Glutamatergic neuron (in vitro differentiated cells): ENCODE measurements around the gene PLXDC1. TPM values are rescaled to one million over a fixed set of nuclear protein-coding genes. Genes with fewer than 3 reads are reported as not detected.

Experiments used
- DNase-seq: peaks from one replicate; pipeline ENCODE4 v3.0.0; 2022
- H3K27ac Mint-ChIP-seq: one replicate; pipeline ENCODE4 v1.8.0; 2020; ENCODE audit warnings: mild to moderate bottlenecking, mixed read lengths, inconsistent platforms; ENCODE audit not compliant: unreplicated experiment
- H3K27me3 Mint-ChIP-seq: one replicate; pipeline ENCODE4 v1.8.0; 2020; ENCODE audit warnings: mild to moderate bottlenecking, moderate library complexity, mixed read lengths, inconsistent platforms; ENCODE audit not compliant: unreplicated experiment
- H3K36me3 Mint-ChIP-seq: one replicate; pipeline ENCODE4 v1.8.0; 2020; ENCODE audit warnings: mild to moderate bottlenecking, mixed read lengths, inconsistent platforms; ENCODE audit not compliant: unreplicated experiment
- H3K4me1 Mint-ChIP-seq: one replicate; pipeline ENCODE4 v1.8.0; 2020; ENCODE audit warnings: mild to moderate bottlenecking, low read depth, mixed read lengths, inconsistent platforms; ENCODE audit not compliant: unreplicated experiment
- H3K4me3 Mint-ChIP-seq: one replicate; pipeline ENCODE4 v1.8.0; 2020; ENCODE audit warnings: mild to moderate bottlenecking, mixed read lengths, inconsistent platforms; ENCODE audit not compliant: unreplicated experiment
- H3K9me3 Mint-ChIP-seq: one replicate; pipeline ENCODE4 v1.8.0; 2020; ENCODE audit warnings: mild to moderate bottlenecking, moderate library complexity, mixed read lengths, inconsistent platforms; ENCODE audit not compliant: unreplicated experiment
- total RNA-seq: library from RNA; stranded (reverse); fragmentation: NEBNext Ultra II Directional; extraction: Animal tissue kit (Norgen Biotek cat#: 25700); gene quantifications from one replicate; pipeline ENCODE4 v1.2.1, GENCODE V29; 2021; ENCODE audit not compliant: unreplicated experiment
- TF ChIP-seq, protein P1 (sequence below): fragments of 200-600 bp; sonication (generic); IDR thresholded peaks from one replicate; pipeline ENCODE4 v1.5.0; 2021; ENCODE audit not compliant: partially characterized antibody, unreplicated experiment

The PLXDC1 gene
- total RNA-seq, 1 donor from 2014 or later, result not detected

DNA sequence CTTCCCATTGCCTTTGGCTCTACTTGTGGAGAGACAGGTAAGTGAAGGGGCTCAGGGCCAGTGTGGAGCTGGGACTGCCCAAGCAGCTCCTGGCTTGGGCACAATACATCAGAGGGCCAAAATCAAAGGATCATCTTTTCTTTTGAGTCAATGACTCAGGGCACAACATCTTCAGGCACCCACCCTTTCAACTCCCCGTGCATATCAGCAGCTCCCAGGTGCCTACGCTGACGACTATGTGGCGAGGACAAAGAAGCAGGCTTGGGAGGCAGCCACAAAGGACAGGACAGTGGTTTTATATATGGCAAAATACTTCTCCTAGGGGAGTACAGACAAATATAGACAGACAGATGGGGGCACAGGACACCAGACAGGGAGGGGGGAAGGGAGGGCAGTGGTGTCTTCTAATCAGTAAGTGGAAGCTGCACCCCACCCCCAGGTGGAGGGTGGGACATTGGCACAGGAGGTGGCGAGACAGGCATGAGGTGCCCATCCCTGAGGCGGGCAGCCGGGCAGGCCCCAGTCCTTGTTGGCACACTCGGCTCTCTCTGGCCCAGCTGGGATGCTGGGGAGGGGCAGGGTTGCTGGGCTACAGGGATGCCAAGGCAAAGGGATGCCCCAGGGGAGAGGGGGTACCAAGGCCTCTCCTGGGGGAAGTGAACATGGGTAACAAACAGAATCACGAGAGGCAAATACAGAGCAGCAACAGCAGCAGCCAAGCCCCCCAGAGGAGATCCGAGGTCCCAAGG, 22.3 kb upstream of the PLXDC1 start:
- peaks cover 7% of the 10 kb centered on the region for H3K36me3 Mint-ChIP-seq
- no peak overlapping the region for H3K4me3 Mint-ChIP-seq
- no peak for DNase-seq
- TF ChIP-seq, protein P1, sequence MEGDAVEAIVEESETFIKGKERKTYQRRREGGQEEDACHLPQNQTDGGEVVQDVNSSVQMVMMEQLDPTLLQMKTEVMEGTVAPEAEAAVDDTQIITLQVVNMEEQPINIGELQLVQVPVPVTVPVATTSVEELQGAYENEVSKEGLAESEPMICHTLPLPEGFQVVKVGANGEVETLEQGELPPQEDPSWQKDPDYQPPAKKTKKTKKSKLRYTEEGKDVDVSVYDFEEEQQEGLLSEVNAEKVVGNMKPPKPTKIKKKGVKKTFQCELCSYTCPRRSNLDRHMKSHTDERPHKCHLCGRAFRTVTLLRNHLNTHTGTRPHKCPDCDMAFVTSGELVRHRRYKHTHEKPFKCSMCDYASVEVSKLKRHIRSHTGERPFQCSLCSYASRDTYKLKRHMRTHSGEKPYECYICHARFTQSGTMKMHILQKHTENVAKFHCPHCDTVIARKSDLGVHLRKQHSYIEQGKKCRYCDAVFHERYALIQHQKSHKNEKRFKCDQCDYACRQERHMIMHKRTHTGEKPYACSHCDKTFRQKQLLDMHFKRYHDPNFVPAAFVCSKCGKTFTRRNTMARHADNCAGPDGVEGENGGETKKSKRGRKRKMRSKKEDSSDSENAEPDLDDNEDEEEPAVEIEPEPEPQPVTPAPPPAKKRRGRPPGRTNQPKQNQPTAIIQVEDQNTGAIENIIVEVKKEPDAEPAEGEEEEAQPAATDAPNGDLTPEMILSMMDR, result no peak
- H3K4me1 Mint-ChIP-seq, result peaks cover 14% of the 10 kb centered on the region
- H3K27ac Mint-ChIP-seq, result no peak overlapping the region
- H3K9me3 Mint-ChIP-seq, result peaks cover 8% of the 10 kb centered on the region
- H3K27me3 Mint-ChIP-seq, result peaks cover 8% of the 10 kb centered on the region

DNA sequence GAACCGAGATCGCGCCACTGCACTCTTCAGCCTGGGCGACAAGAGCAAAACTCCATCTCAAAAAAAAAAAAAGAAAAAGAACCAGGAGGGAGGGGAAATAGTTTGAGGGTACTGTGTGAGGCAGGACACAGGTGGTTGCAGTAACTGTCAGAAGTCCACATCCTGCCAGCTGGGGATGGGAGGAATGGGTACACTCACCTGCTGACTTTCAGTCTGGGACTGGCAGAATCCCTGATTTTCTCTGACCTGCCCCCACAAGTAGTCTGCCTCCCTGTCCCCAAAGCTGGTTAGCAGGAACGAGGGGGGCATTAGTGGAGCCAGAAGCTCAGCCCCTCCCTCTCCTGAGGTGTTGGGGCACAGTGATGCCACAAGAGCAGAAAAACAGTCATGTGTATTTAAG, 21.6 kb upstream of the PLXDC1 start:
- H3K4me1 Mint-ChIP-seq, result peaks cover 14% of the 10 kb centered on the region
- no peak for DNase-seq
- TF ChIP-seq, protein P1, result no peak
- no peak overlapping the region for H3K4me3 Mint-ChIP-seq
- no peak overlapping the region for H3K27ac Mint-ChIP-seq
- peaks cover 6% of the 10 kb centered on the region for H3K36me3 Mint-ChIP-seq
- H3K9me3 Mint-ChIP-seq, result peaks cover 8% of the 10 kb centered on the region
- peaks cover 8% of the 10 kb centered on the region for H3K27me3 Mint-ChIP-seq

- TF ChIP-seq, protein P1, result no peak
- H3K4me1 Mint-ChIP-seq, result peaks cover 21% of the 10 kb centered on the region
- no peak for DNase-seq
- H3K27ac Mint-ChIP-seq, result no peak overlapping the region
- H3K4me3 Mint-ChIP-seq, result no peak overlapping the region
- H3K9me3 Mint-ChIP-seq, result peaks cover 8% of the 10 kb centered on the region
- no peaks in the 10 kb centered on the region for H3K36me3 Mint-ChIP-seq
- H3K27me3 Mint-ChIP-seq, result peaks cover 8% of the 10 kb centered on the region
Measured at GRCh38 chr17:39171933-39172332, 20.5 kb upstream of the PLXDC1 start.

- no peaks in the 10 kb centered on the region for H3K36me3 Mint-ChIP-seq
- H3K9me3 Mint-ChIP-seq, result peaks cover 8% of the 10 kb centered on the region
- TF ChIP-seq, protein P1, result no peak
- peaks cover 8% of the 10 kb centered on the region for H3K27me3 Mint-ChIP-seq
- H3K27ac Mint-ChIP-seq, result no peak overlapping the region
- H3K4me3 Mint-ChIP-seq, result no peak overlapping the region
- DNase-seq, result no peak
- H3K4me1 Mint-ChIP-seq, result peaks cover 26% of the 10 kb centered on the region
Measured at GRCh38 chr17:39170558-39170957, 19.1 kb upstream of the PLXDC1 start.

DNA sequence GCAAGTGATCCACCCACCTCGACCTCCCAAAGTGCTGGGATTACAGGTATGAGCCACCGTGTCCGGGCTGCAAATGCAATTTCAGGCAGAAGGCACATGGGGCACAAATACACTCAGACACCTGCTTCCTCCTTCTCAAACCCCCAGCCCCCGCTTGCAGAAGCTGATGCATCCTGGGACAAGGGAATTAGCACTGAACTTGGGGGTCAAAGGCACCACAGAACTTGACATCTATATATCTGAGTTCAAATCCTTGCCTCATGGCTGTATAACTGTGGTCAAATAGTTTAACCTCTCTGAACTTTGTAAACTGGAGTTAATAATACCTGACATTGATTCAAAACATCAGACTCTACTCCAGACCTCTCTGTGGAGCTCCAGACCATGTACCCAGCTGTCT, 18.7 kb upstream of the PLXDC1 start:
- H3K27me3 Mint-ChIP-seq, result peaks cover 8% of the 10 kb centered on the region
- no peak for DNase-seq
- H3K27ac Mint-ChIP-seq, result no peak overlapping the region
- no peaks in the 10 kb centered on the region for H3K36me3 Mint-ChIP-seq
- no peak overlapping the region for H3K4me3 Mint-ChIP-seq
- H3K4me1 Mint-ChIP-seq, result peaks cover 26% of the 10 kb centered on the region
- TF ChIP-seq, protein P1, result no peak
- H3K9me3 Mint-ChIP-seq, result peaks cover 8% of the 10 kb centered on the region
